ENCODE measurements around the gene ZFPM1.

The ZFPM1 gene

GRCh38 chr16:88524973-88525662 is 72.0 kb downstream of the ZFPM1 start:
- in situ Hi-C loops (cut with MboI; ENCODE audit: low sequenced_read_pairs) = loop anchor here (25.0 kb wide), 1 partner anchor 238 kb away; no protein-coding TSS in a partner anchor

- in situ Hi-C loops (cut with MboI; ENCODE audit: low sequenced_read_pairs) = loop anchor here (25.0 kb wide), 1 partner anchor 238 kb away; no protein-coding TSS in a partner anchor
Measured at GRCh38 chr16:88525663-88525990, 72.5 kb downstream of the ZFPM1 start.

- in situ Hi-C loops (cut with MboI; ENCODE audit: low sequenced_read_pairs) = loop anchor here (25.0 kb wide), 1 partner anchor 239 kb away; no protein-coding TSS in a partner anchor
Measured at GRCh38 chr16:88526008-88526905, 73.2 kb downstream of the ZFPM1 start.

GRCh38 chr16:88526906-88527185 is 73.8 kb downstream of the ZFPM1 start:
- in situ Hi-C loops (cut with MboI; ENCODE audit: low sequenced_read_pairs) = loop anchor here (25.0 kb wide), 1 partner anchor 240 kb away; no protein-coding TSS in a partner anchor

- in situ Hi-C loops (cut with MboI; ENCODE audit: low sequenced_read_pairs) = loop anchor here (25.0 kb wide), 1 partner anchor 240 kb away; no protein-coding TSS in a partner anchor
Measured at GRCh38 chr16:88527186-88527936, 74.3 kb downstream of the ZFPM1 start.

- in situ Hi-C loops (cut with MboI; ENCODE audit: low sequenced_read_pairs) = loop anchor here (25.0 kb wide), 1 partner anchor 241 kb away; no protein-coding TSS in a partner anchor
Measured at GRCh38 chr16:88527937-88528743, 75.1 kb downstream of the ZFPM1 start.

- in situ Hi-C loops (cut with MboI; ENCODE audit: low sequenced_read_pairs) = loop anchor here (25.0 kb wide), 1 partner anchor 242 kb away; no protein-coding TSS in a partner anchor
Measured at GRCh38 chr16:88528902-88529318, 75.8 kb downstream of the ZFPM1 start.

GRCh38 chr16:88529596-88529995 is 76.5 kb downstream of the ZFPM1 start:
- in situ Hi-C loops (cut with MboI; ENCODE audit: low sequenced_read_pairs) = loop anchor here (25.0 kb wide), 1 partner anchor 242 kb away; no protein-coding TSS in a partner anchor

- in situ Hi-C loops (cut with MboI; ENCODE audit: low sequenced_read_pairs) = loop anchor here (25.0 kb wide), 1 partner anchor 243 kb away; no protein-coding TSS in a partner anchor
Measured at GRCh38 chr16:88530051-88530857, 77.2 kb downstream of the ZFPM1 start.

- in situ Hi-C loops (cut with MboI; ENCODE audit: low sequenced_read_pairs) = loop anchor here (25.0 kb wide), 1 partner anchor 244 kb away; no protein-coding TSS in a partner anchor
Measured at GRCh38 chr16:88530858-88531203, 77.8 kb downstream of the ZFPM1 start.

GRCh38 chr16:88531346-88531745 is 78.3 kb downstream of the ZFPM1 start:
- in situ Hi-C loops (cut with MboI; ENCODE audit: low sequenced_read_pairs) = loop anchor here (25.0 kb wide), 1 partner anchor 244 kb away; no protein-coding TSS in a partner anchor

- in situ Hi-C loops (cut with MboI; ENCODE audit: low sequenced_read_pairs) = loop anchor here (25.0 kb wide), 1 partner anchor 245 kb away; no protein-coding TSS in a partner anchor
Measured at GRCh38 chr16:88531931-88532433, 78.9 kb downstream of the ZFPM1 start.

- in situ Hi-C loops (cut with MboI; ENCODE audit: low sequenced_read_pairs) = loop anchor here (25.0 kb wide), 1 partner anchor 245 kb away; no protein-coding TSS in a partner anchor
Measured at GRCh38 chr16:88532434-88533241, 79.6 kb downstream of the ZFPM1 start.

GRCh38 chr16:88533381-88533917 is 80.4 kb downstream of the ZFPM1 start:
- in situ Hi-C loops (cut with MboI; ENCODE audit: low sequenced_read_pairs) = loop anchor here (25.0 kb wide), 1 partner anchor 246 kb away; no protein-coding TSS in a partner anchor

GRCh38 chr16:88533932-88534637 is 81.0 kb downstream of the ZFPM1 start:
- in situ Hi-C loops (cut with MboI; ENCODE audit: low sequenced_read_pairs) = loop anchor here (25.0 kb wide), 1 partner anchor 247 kb away; no protein-coding TSS in a partner anchor

GRCh38 chr16:88534638-88535190 is 81.6 kb downstream of the ZFPM1 start:
- in situ Hi-C loops (cut with MboI; ENCODE audit: low sequenced_read_pairs) = loop anchor here (25.0 kb wide), 1 partner anchor 247 kb away; no protein-coding TSS in a partner anchor
